Activated T-cell treated with anti-CD3 and anti-CD28 coated beads, Interleukin-2, amount 50 U/mL, for 48 hours (primary cell): ENCODE data around the gene KIF26B.
"Not testable (repeated sequence)": the region's sequence is repeated elsewhere in the genome, so short reads cannot be mapped to it uniquely, and the experiment has no call there.

Experiments
- DNase-seq, 2 experiments: peaks; one replicate each; pipeline ENCODE4 v3.0.0-alpha.2; 2020

KIF26B gene

GRCh38 chr1:245690946-245691541 lies 536.3 kb downstream of the KIF26B start:
- no peak for DNase-seq

GRCh38 chr1:245691897-245692296 lies 537.1 kb downstream of the KIF26B start:
- DNase-seq: no peak

- no peak for DNase-seq
Measured at GRCh38 chr1:245692318-245692717, 537.5 kb downstream of the KIF26B start.

- DNase-seq: no peak
Measured at GRCh38 chr1:245693116-245693793, 538.5 kb downstream of the KIF26B start.

- DNase-seq: no peak
Measured at GRCh38 chr1:245693941-245694752, 539.4 kb downstream of the KIF26B start.

- no peak for DNase-seq
Measured at GRCh38 chr1:245694753-245695195, 540.0 kb downstream of the KIF26B start.

- DNase-seq: no peak
Measured at GRCh38 chr1:245695211-245695610, 540.4 kb downstream of the KIF26B start.

GRCh38 chr1:245695701-245696100 lies 540.9 kb downstream of the KIF26B start:
- DNase-seq: not testable (repeated sequence)

GRCh38 chr1:245698116-245698515 lies 543.3 kb downstream of the KIF26B start:
- DNase-seq: no peak

GRCh38 chr1:245698860-245699259 lies 544.1 kb downstream of the KIF26B start:
- DNase-seq: no peak

GRCh38 chr1:245700631-245701030 lies 545.8 kb downstream of the KIF26B start:
- no peak for DNase-seq

GRCh38 chr1:245701631-245702030 lies 546.8 kb downstream of the KIF26B start:
- no peak for DNase-seq

- DNase-seq: no peak
Measured at GRCh38 chr1:245702346-245702745, 547.6 kb downstream of the KIF26B start.

- DNase-seq: no peak
Measured at GRCh38 chr1:245704341-245704740, 549.6 kb downstream of the KIF26B start.

GRCh38 chr1:245704765-245705164 lies 550.0 kb downstream of the KIF26B start:
- DNase-seq: no peak

- DNase-seq: no peak
Measured at GRCh38 chr1:245707941-245708340, 553.2 kb downstream of the KIF26B start.

GRCh38 chr1:245710961-245711903 lies 556.4 kb downstream of the KIF26B start:
- DNase-seq: no peak

GRCh38 chr1:245714027-245714426 lies 559.2 kb downstream of the KIF26B start:
- not testable (repeated sequence) for DNase-seq

- DNase-seq: no peak
Measured at GRCh38 chr1:245715291-245715701, 560.5 kb downstream of the KIF26B start.

GRCh38 chr1:245715970-245716369 lies 561.2 kb downstream of the KIF26B start:
- no peak for DNase-seq

GRCh38 chr1:245716561-245716960 lies 561.8 kb downstream of the KIF26B start:
- DNase-seq: no peak

GRCh38 chr1:245717611-245718010 lies 562.8 kb downstream of the KIF26B start:
- DNase-seq: no peak

- DNase-seq: no peak
Measured at GRCh38 chr1:245718123-245718522, 563.3 kb downstream of the KIF26B start.
